ENCODE data around the gene HECTD1.
"Not testable (repeated sequence)": the region's sequence is repeated elsewhere in the genome, so short reads cannot be mapped to it uniquely, and the experiment has no call there.

Gene HECTD1

GRCh38 chr14:31192544-31192943 is 15.0 kb downstream of the HECTD1 start:
- DNase-seq, result not testable (repeated sequence)

GRCh38 chr14:31190717-31191263 is 16.8 kb downstream of the HECTD1 start:
- DNase-seq, result no peak

- DNase-seq, result no peak
Measured at GRCh38 chr14:31190219-31190603, 17.4 kb downstream of the HECTD1 start.

GRCh38 chr14:31189346-31190218 is 18.0 kb downstream of the HECTD1 start:
- DNase-seq, result no peak

- no peak for DNase-seq
Measured at GRCh38 chr14:31188744-31189143, 18.8 kb downstream of the HECTD1 start.

GRCh38 chr14:31182016-31182415 is 25.6 kb downstream of the HECTD1 start:
- DNase-seq, result not testable (repeated sequence)

- no peak for DNase-seq
Measured at GRCh38 chr14:31181271-31181670, 26.3 kb downstream of the HECTD1 start.

- DNase-seq, result no peak
Measured at GRCh38 chr14:31180299-31181051, 27.1 kb downstream of the HECTD1 start.

- no peak for DNase-seq
Measured at GRCh38 chr14:31174433-31174832, 33.2 kb downstream of the HECTD1 start.

GRCh38 chr14:31173120-31173837 is 34.3 kb downstream of the HECTD1 start:
- no peak for DNase-seq

GRCh38 chr14:31172084-31172483 is 35.5 kb downstream of the HECTD1 start:
- DNase-seq, result no peak

GRCh38 chr14:31170411-31170810 is 37.2 kb downstream of the HECTD1 start:
- no peak for DNase-seq

GRCh38 chr14:31169877-31170276 is 37.7 kb downstream of the HECTD1 start:
- DNase-seq, result no peak

GRCh38 chr14:31167032-31167431 is 40.6 kb downstream of the HECTD1 start:
- no peak for DNase-seq

- no peak for DNase-seq
Measured at GRCh38 chr14:31166271-31166561, 41.4 kb downstream of the HECTD1 start.

- no peak for DNase-seq
Measured at GRCh38 chr14:31164115-31164514, 43.5 kb downstream of the HECTD1 start.

- DNase-seq, result no peak
Measured at GRCh38 chr14:31162910-31163649, 44.5 kb downstream of the HECTD1 start.

- no peak for DNase-seq
Measured at GRCh38 chr14:31161274-31161673, 46.3 kb downstream of the HECTD1 start.

- DNase-seq, result no peak
Measured at GRCh38 chr14:31159682-31160296, 47.8 kb downstream of the HECTD1 start.

GRCh38 chr14:31154956-31155355 is 52.6 kb downstream of the HECTD1 start:
- DNase-seq, result no peak

- DNase-seq, result no peak
Measured at GRCh38 chr14:31142455-31143087, 65.0 kb downstream of the HECTD1 start.
